Neural cell (in vitro differentiated cells): ENCODE results near the gene ADGRA1. TPM values are rescaled to one million over a fixed set of nuclear protein-coding genes. Genes with fewer than 3 reads are reported as not detected.

Experiments used
- H2AFZ ChIP-seq: fragments of 200-600, 300-800 bp; sonication (generic), shearing (Covaris generic); 2 replicates; pipeline ENCODE4 v1.6.0; 2014; ENCODE audit warnings: low read depth, mild to moderate bottlenecking, antibody characterized with exemption, low read length, moderate library complexity
- H3F3A ChIP-seq: fragments of 200-600 bp; shearing (Covaris generic); 2 replicates; pipeline ENCODE4 v1.6.1; 2016; ENCODE audit warnings: mild to moderate bottlenecking, moderate library complexity, mixed read lengths, antibody characterized with exemption, low read length; ENCODE audit not compliant: insufficient read depth, poor library complexity, severe bottlenecking
- H3K27ac ChIP-seq: fragments of 200-600, 300-800 bp; sonication (generic), shearing (Covaris generic); 2 replicates; pipeline ENCODE4 v1.5.1; 2014; ENCODE audit warnings: mild to moderate bottlenecking, low read length, moderate library complexity
- H3K27me3 ChIP-seq: fragments of 300-800, 200-600 bp; sonication (generic), shearing (Covaris generic); 2 replicates; pipeline ENCODE4 v1.6.0; 2014; ENCODE audit warnings: mild to moderate bottlenecking, low read depth, low read length, moderate library complexity; ENCODE audit not compliant: insufficient read depth
- H3K36me3 ChIP-seq: fragments of 300-800, 200-600 bp; sonication (generic), shearing (Covaris generic); 2 replicates; pipeline ENCODE4 v1.5.1; 2014; ENCODE audit warnings: mild to moderate bottlenecking, antibody characterized with exemption, low read length, moderate library complexity; ENCODE audit not compliant: insufficient read depth
- H3K4me2 ChIP-seq: fragments of 300-800, 200-600 bp; sonication (generic), shearing (Covaris generic); 2 replicates; pipeline ENCODE4 v1.6.0; 2014; ENCODE audit warnings: mild to moderate bottlenecking, low read length
- H3K4me3 ChIP-seq: fragments of 300-800, 200-600 bp; sonication (generic), shearing (Covaris generic); 2 replicates; pipeline ENCODE4 v1.5.1; 2014; ENCODE audit warnings: mild to moderate bottlenecking, low read length, moderate library complexity
- H3K79me2 ChIP-seq: fragments of 200-600 bp; shearing (Covaris generic); replicated peaks from 2 replicates; pipeline ENCODE4 v1.6.0; 2014; ENCODE audit warnings: mild to moderate bottlenecking, low read length, moderate library complexity; ENCODE audit not compliant: insufficient read depth
- H3K9ac ChIP-seq: fragments of 300-800, 200-600 bp; sonication (generic), shearing (Covaris generic); 2 replicates; pipeline ENCODE4 v1.6.1; 2016; ENCODE audit warnings: mild to moderate bottlenecking, low read length, mixed read lengths
- H3K9me2 ChIP-seq: fragments of 200-600 bp; shearing (Covaris generic); 2 replicates; pipeline ENCODE4 v1.6.1; 2016; ENCODE audit warnings: mild to moderate bottlenecking, low read length, mixed read lengths; ENCODE audit not compliant: insufficient read depth
- H3K9me3 ChIP-seq: fragments of 200-600, 300-800 bp; sonication (generic), shearing (Covaris generic); 2 replicates; pipeline ENCODE4 v1.6.1; 2016; ENCODE audit warnings: mild to moderate bottlenecking, mixed run types, low read length, moderate library complexity, mixed read lengths
- H4K20me1 ChIP-seq: fragments of 200-600 bp; shearing (Covaris generic); 2 replicates; pipeline ENCODE4 v1.6.1; 2016; ENCODE audit warnings: mild to moderate bottlenecking, mixed run types; ENCODE audit not compliant: insufficient read depth
- EP300 ChIP-seq: fragments of 450-650 bp; conservative IDR thresholded peaks from 2 replicates; pipeline ENCODE4 v1.6.1; 2014; ENCODE audit warnings: antibody characterized with exemption, mild to moderate bottlenecking, moderate library complexity; ENCODE audit not compliant: poor library complexity, severe bottlenecking
- EZH2 ChIP-seq: fragments of 200-600, 300-800 bp; shearing (Covaris generic), sonication (generic); IDR thresholded peaks from 2 replicates; pipeline ENCODE4 v1.6.1; 2014; ENCODE audit warnings: antibody characterized with exemption, low read length, borderline replicate concordance, mild to moderate bottlenecking; ENCODE audit not compliant: insufficient read depth, poor library complexity, severe bottlenecking
- MXI1 ChIP-seq: fragments of 450-650 bp; conservative IDR thresholded peaks from 2 replicates; pipeline ENCODE4 v1.6.1; 2014; ENCODE audit warnings: antibody characterized with exemption, mild to moderate bottlenecking; ENCODE audit not compliant: poor library complexity, severe bottlenecking
- POLR2AphosphoS5 ChIP-seq: IDR thresholded peaks from 2 replicates; pipeline ENCODE4 v1.6.1; 2012
- RAD21 ChIP-seq: fragments of 450-650 bp; conservative IDR thresholded peaks from 2 replicates; pipeline ENCODE4 v1.6.1; 2014; ENCODE audit warnings: antibody characterized with exemption, mild to moderate bottlenecking, moderate library complexity
- SMC3 ChIP-seq: fragments of 450-650 bp; conservative IDR thresholded peaks from 2 replicates; pipeline ENCODE4 v1.6.1; 2014; ENCODE audit warnings: antibody characterized with exemption, mild to moderate bottlenecking, moderate library complexity; ENCODE audit not compliant: poor library complexity
- TAF1 ChIP-seq: IDR thresholded peaks from 2 replicates; pipeline ENCODE4 v1.6.1; 2012; ENCODE audit warnings: low read depth
- polyA plus RNA-seq: library from polyadenylated mRNA; depleted of rRNA; stranded (reverse); fragments of >200 nt; gene quantifications from 2 replicates; pipeline ENCODE4 v1.2.3, GENCODE V29; 2014
- TF ChIP-seq, protein P1 (sequence below): fragments of 450-650 bp; IDR thresholded peaks from 2 replicates; pipeline ENCODE4 v1.5.1; 2014; ENCODE audit warnings: antibody characterized with exemption, mild to moderate bottlenecking, moderate library complexity; ENCODE audit not compliant: poor library complexity, severe bottlenecking
- TF ChIP-seq, protein P2 (sequence below): IDR thresholded peaks from 2 replicates; pipeline ENCODE4 v1.6.1; 2012; ENCODE audit warnings: borderline replicate concordance

ADGRA1 gene
- polyA plus RNA-seq, 1 donor from 2014 or later = 2.2 TPM

DNA sequence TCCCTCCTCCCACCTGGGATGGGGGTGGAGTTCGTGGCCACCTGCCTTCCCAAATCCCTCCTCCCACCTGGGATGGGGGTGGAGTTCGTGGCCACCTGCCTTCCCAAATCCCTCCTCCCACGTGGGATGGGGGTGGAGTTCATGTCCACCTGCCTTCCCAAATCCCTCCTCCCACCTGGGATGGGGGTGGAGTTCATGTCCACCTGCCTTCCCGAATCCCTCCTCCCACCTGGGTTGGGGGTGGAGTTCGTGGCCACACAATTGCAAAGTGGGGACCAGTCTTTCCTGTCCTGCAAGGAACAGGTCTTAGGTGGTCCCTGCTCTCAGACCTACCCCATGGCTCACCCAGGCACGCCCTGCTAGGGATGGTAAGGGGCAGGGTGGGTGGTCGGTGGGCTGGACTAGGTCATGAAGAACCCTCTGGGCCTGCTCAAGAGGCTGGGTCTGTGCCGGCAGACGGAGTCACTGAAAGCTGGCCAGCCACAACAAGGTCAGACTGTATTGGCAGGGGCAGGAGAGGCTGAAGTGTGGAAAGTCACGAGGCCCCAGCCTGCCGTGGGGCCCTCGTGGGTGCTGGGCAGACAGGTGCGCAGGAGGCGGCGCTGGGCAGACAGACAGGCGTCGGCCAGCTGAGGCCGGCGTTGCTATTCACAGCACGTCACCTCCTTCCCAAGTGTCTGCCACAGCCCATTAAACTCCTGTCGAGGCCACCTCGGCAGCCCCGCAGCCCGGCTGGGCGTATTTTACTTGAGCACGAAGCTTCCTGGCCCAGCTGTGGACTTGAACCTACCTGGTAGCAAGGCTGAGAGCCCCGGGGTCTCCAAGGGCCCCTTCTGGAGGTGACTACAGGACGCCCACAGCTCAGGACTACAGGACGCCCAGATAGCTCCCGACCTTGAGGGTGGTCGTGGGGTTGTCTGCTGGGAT is 76.4 kb downstream of the ADGRA1 start:
- H4K20me1 ChIP-seq = no peaks in the 10 kb centered on the region
- H3K27ac ChIP-seq = no peak overlapping the region
- TF ChIP-seq POLR2AphosphoS5 = no peak
- TF ChIP-seq MXI1 = no peak
- no peak for TF ChIP-seq TAF1
- TF ChIP-seq RAD21 = no peak
- no peaks in the 10 kb centered on the region for H3K36me3 ChIP-seq
- no peaks in the 10 kb centered on the region for H3K79me2 ChIP-seq
- H3F3A ChIP-seq = no peaks in the 10 kb centered on the region
- H3K9me3 ChIP-seq = no peaks in the 10 kb centered on the region
- H3K9ac ChIP-seq = no peak overlapping the region
- no peak overlapping the region for H2AFZ ChIP-seq
- no peak overlapping the region for H3K4me3 ChIP-seq
- no peaks in the 10 kb centered on the region for H3K9me2 ChIP-seq
- H3K27me3 ChIP-seq = no peaks in the 10 kb centered on the region
- H3K4me2 ChIP-seq = no peak overlapping the region

- H3K4me3 ChIP-seq = no peak overlapping the region
- no peak overlapping the region for H3K4me2 ChIP-seq
- TF ChIP-seq RAD21 = no peak
- no peak for TF ChIP-seq EP300
- TF ChIP-seq SMC3 = no peak
- TF ChIP-seq TAF1 = no peak
- no peak overlapping the region for H3K27ac ChIP-seq
- no peak overlapping the region for H2AFZ ChIP-seq
- H4K20me1 ChIP-seq = no peaks in the 10 kb centered on the region
- no peaks in the 10 kb centered on the region for H3K79me2 ChIP-seq
- no peaks in the 10 kb centered on the region for H3K36me3 ChIP-seq
- no peak overlapping the region for H3K9ac ChIP-seq
- H3K27me3 ChIP-seq = no peaks in the 10 kb centered on the region
- no peaks in the 10 kb centered on the region for H3K9me3 ChIP-seq
- no peaks in the 10 kb centered on the region for H3F3A ChIP-seq
- no peaks in the 10 kb centered on the region for H3K9me2 ChIP-seq
Observed at GRCh38 chr10:133164816-133165555, 77.3 kb downstream of the ADGRA1 start.

DNA sequence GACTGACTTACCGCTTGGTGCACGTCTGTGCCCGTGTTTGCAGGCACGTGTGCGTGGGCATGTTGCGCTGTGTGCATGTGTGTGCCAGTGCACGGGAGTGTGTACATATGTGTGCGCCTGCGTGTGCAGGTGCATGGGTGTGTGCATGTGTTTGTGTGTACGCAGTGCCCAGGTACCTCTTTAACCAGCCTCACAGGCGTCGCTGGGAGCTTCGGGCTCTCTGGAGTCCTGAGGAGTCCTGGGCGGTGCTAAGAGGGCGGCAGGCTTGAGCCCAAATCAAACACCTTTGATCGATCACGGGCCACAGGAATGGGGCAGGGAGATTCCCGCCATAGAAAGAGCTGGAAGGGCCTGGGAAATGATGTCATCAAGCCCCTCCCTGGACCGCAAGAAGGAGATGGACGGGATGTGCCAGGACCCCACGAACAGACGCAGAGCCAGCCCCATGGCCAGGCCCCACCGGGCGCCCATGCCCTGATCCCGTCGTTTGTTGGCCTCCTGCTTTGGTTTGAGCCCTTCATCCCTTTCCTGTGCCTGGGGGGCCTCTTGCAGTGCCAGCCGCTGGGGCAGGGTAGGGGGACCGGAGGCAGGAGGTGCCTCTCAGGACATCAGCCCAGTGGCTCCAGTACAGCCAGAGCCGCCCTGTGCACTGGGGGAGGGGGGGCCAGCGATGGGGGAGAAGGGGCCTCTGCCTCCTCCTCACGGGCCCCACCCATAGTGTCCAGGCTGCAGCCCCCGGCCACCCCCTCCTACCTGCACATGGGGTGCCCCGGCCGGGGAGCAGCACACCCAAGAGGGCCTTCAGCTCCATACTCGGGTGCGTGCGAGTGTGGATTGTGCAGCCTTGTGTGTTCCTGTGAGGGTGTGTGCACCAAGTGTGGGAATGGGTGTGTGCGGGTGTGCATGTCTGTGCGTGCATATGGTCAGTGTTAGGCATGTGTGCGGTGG is 78.1 kb downstream of the ADGRA1 start:
- TF ChIP-seq RAD21 (no peak), EZH2 (no peak), POLR2AphosphoS5 (no peak), TAF1 (no peak), SMC3 (no peak), MXI1 (no peak), EP300 (no peak)
- TF ChIP-seq, protein P1, sequence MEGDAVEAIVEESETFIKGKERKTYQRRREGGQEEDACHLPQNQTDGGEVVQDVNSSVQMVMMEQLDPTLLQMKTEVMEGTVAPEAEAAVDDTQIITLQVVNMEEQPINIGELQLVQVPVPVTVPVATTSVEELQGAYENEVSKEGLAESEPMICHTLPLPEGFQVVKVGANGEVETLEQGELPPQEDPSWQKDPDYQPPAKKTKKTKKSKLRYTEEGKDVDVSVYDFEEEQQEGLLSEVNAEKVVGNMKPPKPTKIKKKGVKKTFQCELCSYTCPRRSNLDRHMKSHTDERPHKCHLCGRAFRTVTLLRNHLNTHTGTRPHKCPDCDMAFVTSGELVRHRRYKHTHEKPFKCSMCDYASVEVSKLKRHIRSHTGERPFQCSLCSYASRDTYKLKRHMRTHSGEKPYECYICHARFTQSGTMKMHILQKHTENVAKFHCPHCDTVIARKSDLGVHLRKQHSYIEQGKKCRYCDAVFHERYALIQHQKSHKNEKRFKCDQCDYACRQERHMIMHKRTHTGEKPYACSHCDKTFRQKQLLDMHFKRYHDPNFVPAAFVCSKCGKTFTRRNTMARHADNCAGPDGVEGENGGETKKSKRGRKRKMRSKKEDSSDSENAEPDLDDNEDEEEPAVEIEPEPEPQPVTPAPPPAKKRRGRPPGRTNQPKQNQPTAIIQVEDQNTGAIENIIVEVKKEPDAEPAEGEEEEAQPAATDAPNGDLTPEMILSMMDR = no peak
- TF ChIP-seq, protein P2, sequence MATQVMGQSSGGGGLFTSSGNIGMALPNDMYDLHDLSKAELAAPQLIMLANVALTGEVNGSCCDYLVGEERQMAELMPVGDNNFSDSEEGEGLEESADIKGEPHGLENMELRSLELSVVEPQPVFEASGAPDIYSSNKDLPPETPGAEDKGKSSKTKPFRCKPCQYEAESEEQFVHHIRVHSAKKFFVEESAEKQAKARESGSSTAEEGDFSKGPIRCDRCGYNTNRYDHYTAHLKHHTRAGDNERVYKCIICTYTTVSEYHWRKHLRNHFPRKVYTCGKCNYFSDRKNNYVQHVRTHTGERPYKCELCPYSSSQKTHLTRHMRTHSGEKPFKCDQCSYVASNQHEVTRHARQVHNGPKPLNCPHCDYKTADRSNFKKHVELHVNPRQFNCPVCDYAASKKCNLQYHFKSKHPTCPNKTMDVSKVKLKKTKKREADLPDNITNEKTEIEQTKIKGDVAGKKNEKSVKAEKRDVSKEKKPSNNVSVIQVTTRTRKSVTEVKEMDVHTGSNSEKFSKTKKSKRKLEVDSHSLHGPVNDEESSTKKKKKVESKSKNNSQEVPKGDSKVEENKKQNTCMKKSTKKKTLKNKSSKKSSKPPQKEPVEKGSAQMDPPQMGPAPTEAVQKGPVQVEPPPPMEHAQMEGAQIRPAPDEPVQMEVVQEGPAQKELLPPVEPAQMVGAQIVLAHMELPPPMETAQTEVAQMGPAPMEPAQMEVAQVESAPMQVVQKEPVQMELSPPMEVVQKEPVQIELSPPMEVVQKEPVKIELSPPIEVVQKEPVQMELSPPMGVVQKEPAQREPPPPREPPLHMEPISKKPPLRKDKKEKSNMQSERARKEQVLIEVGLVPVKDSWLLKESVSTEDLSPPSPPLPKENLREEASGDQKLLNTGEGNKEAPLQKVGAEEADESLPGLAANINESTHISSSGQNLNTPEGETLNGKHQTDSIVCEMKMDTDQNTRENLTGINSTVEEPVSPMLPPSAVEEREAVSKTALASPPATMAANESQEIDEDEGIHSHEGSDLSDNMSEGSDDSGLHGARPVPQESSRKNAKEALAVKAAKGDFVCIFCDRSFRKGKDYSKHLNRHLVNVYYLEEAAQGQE = no peak
- Histone ChIP-seq H3K79me2 (no peaks in the 10 kb centered on the region), H4K20me1 (no peaks in the 10 kb centered on the region), H3F3A (no peaks in the 10 kb centered on the region), H3K9me3 (no peaks in the 10 kb centered on the region), H3K4me2 (no peak overlapping the region), H3K36me3 (no peaks in the 10 kb centered on the region), H3K9me2 (no peaks in the 10 kb centered on the region), H2AFZ (no peak overlapping the region), H3K27ac (no peak overlapping the region), H3K27me3 (no peaks in the 10 kb centered on the region), H3K4me3 (no peak overlapping the region), H3K9ac (no peak overlapping the region)
